Kidney (tissue), 14 donors: Measurements from ENCODE around the gene POLR3E. TPM values are rescaled to one million over a fixed set of nuclear protein-coding genes. Genes with fewer than 3 reads are reported as not detected.

Source experiments
- DNase-seq, 5 donors: peaks; one replicate each; pipeline ENCODE4 v3.0.0-alpha.2; 2013 to 2020
- FAIRE-seq: peaks from 2 replicates; lab custom pipeline; 2012; peaks lifted over from hg19 to GRCh38; lab: Jason Lieb, UNC
- H3K27ac ChIP-seq, 2 donors: one replicate each; pipeline ENCODE4 v1.7.0; 2013; ENCODE audit warnings: low read depth in 2 of 2, low read length in 2 of 2, inconsistent platforms in 1 of 2
- H3K27me3 ChIP-seq: one replicate; pipeline ENCODE4 v1.7.1; 2013; ENCODE audit warnings: low read length, inconsistent platforms; ENCODE audit not compliant: control insufficient read depth, insufficient read depth
- H3K36me3 ChIP-seq, 3 donors: one replicate each; pipeline versions ENCODE4 v1.7.0 to v1.7.1; 2013; ENCODE audit warnings: low read length in 3 of 3, control low read depth in 1 of 3, inconsistent platforms in 1 of 3; ENCODE audit not compliant: insufficient read depth in 3 of 3, control insufficient read depth in 2 of 3
- H3K4me1 ChIP-seq, 3 donors: one replicate each; pipeline versions ENCODE4 v1.7.0 to v1.7.1; 2013; ENCODE audit warnings: low read length in 3 of 3, inconsistent platforms in 1 of 3, low read depth in 1 of 3; ENCODE audit not compliant: control insufficient read depth in 2 of 3, insufficient read depth in 2 of 3
- H3K4me3 ChIP-seq, 3 donors: one replicate each; pipeline versions ENCODE4 v1.7.0 to v1.8.1; 2013; ENCODE audit warnings: low read length in 3 of 3, control low read depth in 1 of 3, inconsistent platforms in 1 of 3
- H3K9ac ChIP-seq, 3 donors: one replicate each; pipeline versions ENCODE4 v1.7.0 to v1.7.1; 2013; ENCODE audit warnings: low read length in 3 of 3, control low read depth in 1 of 3, inconsistent platforms in 1 of 3
- H3K9me3 ChIP-seq, 3 donors: one replicate each; pipeline versions ENCODE4 v1.7.0 to v1.7.1; 2013; ENCODE audit warnings: low read length in 3 of 3, control low read depth in 1 of 3, inconsistent platforms in 1 of 3; ENCODE audit not compliant: control insufficient read depth in 2 of 3, insufficient read depth in 1 of 3
- intact Hi-C: fragments of 100-400 bp; cut with DNase I; formaldehyde crosslinking; loops from one replicate; pipeline ENCODE4 v1.11.1; 2022
- polyA plus RNA-seq: library from polyadenylated mRNA; stranded (reverse); fragments of 350-450 nt; fragmentation: Illumina TruSeq; extraction: RNeasy Lipid Tissue Mini Kit (QIAGEN cat#74804); gene quantifications from one replicate; pipeline ENCODE4 v1.2.3, GENCODE V29; 2014; ENCODE audit warnings: low read depth, low replicate concordance; ENCODE audit not compliant: insufficient read depth
- total RNA-seq: library from RNA; stranded (reverse); fragmentation: NEBNext Ultra II Directional; extraction: Animal tissue kit (Norgen Biotek cat#: 25700); gene quantifications from one replicate; pipeline ENCODE4 v1.2.1, GENCODE V29; 2021
- TF ChIP-seq, protein P1 (sequence below): IDR thresholded peaks from 3 replicates; pipeline ENCODE4 v1.5.1; 2012; ENCODE audit warnings: mild to moderate bottlenecking, moderate library complexity, borderline replicate concordance; ENCODE audit not compliant: insufficient read depth; ENCODE audit errors: extremely low read depth
- donor health status: control.
- donor health status: control.
- donor health status: control.
- donor health status: control.
- donor health status: control.
- donor health status: DM: yes; HTN: yes; CAD: no.
- donor health status: Normal renal cell carcinoma (clear cell type).

The POLR3E gene
- total and polyA plus RNA-seq, 2 donors from 2014 or later = 21.3 to 41.4 TPM

DNA sequence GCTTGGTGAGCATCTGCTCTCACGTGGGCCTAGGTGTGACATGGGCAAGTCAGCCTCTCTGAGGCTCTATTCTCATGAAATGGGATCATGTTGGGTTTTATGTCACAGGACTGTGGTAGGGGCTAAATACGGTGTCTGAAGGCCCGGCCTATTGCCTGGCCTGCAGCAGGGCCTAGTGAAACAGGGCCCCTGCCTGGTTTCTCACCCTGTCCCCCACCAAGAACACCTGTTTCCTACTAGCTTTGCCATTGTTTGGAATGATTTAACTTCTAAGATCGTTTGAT is 29.1 kb downstream of the POLR3E start:
- Histone ChIP-seq H3K27ac (no peak overlapping the region), H3K4me3 (no peak overlapping the region), H3K9me3 (no peaks in the 10 kb centered on the region), H3K9ac (no peak overlapping the region), H3K4me1 (peaks cover 0 to 3% (median 0%) of the 10 kb centered on the region in 3 donors), H3K27me3 (no peaks in the 10 kb centered on the region), H3K36me3 (peaks cover 0 to 45% (median 11%) of the 10 kb centered on the region in 3 donors)
- DNase-seq (no peak), FAIRE-seq (no peak)
- intact Hi-C loops = no loop called here
- TF ChIP-seq, protein P1, sequence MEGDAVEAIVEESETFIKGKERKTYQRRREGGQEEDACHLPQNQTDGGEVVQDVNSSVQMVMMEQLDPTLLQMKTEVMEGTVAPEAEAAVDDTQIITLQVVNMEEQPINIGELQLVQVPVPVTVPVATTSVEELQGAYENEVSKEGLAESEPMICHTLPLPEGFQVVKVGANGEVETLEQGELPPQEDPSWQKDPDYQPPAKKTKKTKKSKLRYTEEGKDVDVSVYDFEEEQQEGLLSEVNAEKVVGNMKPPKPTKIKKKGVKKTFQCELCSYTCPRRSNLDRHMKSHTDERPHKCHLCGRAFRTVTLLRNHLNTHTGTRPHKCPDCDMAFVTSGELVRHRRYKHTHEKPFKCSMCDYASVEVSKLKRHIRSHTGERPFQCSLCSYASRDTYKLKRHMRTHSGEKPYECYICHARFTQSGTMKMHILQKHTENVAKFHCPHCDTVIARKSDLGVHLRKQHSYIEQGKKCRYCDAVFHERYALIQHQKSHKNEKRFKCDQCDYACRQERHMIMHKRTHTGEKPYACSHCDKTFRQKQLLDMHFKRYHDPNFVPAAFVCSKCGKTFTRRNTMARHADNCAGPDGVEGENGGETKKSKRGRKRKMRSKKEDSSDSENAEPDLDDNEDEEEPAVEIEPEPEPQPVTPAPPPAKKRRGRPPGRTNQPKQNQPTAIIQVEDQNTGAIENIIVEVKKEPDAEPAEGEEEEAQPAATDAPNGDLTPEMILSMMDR = no peak

DNA sequence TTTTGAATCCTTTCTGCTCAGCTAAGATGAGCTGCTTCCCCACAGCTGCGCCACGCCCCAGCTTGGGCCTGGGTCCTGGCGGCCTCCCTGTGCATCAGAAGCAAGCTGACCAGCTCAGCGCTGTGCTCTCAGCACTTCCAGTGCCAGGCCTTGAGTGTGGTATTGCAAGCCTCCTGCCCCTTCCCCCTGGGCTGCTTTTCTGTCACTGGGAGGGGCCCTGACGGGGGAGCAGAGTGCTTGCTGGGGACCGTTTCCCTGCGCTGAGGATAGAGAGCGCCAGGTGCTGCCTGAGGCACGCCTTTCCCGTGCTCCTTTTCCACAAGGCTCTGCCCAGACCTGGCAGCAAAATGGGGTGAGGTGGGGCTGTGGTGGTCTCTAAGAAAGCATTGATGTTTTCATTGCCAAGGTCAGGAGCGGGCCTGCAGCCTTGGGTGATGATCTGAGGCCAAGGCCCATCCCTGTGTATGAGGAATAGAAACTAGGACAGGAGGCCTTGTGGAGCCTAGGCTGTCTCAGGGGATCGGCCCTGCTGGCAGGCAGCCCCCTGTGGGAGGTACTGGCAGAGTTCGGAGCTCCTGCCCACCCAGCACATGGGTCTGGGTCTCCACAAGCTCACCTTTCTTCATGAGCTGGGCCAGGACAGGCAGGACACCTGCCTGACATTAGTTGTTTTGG is 29.7 kb downstream of the POLR3E start:
- no peaks in the 10 kb centered on the region for H3K9me3 ChIP-seq
- peaks cover 2 to 47% (median 12%) of the 10 kb centered on the region in 3 donors for H3K36me3 ChIP-seq
- no peaks in the 10 kb centered on the region for H3K4me1 ChIP-seq
- FAIRE-seq (no peak), DNase-seq (no peak)
- intact Hi-C loops = no loop called here
- no peak overlapping the region for H3K4me3 ChIP-seq
- no peak overlapping the region for H3K27ac ChIP-seq
- TF ChIP-seq, protein P1 = no peak
- H3K9ac ChIP-seq = no peak overlapping the region
- H3K27me3 ChIP-seq = no peaks in the 10 kb centered on the region

DNA sequence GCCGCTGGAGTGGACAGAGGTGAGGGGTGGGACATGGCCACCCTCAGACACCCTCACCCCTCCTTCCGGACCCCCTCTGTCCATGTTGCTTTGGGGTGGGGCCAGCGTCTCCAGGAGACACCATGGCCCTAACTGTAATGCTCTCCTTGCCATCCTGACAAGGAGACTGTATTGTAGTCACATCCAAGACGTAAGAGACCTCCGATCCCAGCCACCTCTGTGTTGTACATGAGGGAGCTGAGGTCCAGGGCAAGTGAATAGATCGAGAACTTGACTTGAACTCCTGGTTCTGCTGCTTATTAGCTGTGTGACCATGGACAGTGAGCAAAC is 30.2 kb downstream of the POLR3E start:
- DNase-seq (no peak), FAIRE-seq (no peak)
- TF ChIP-seq, protein P1 = no peak
- H3K9ac ChIP-seq = no peak overlapping the region
- no peak overlapping the region for H3K4me3 ChIP-seq
- H3K27ac ChIP-seq = no peak overlapping the region
- intact Hi-C loops = no loop called here
- no peaks in the 10 kb centered on the region for H3K4me1 ChIP-seq
- H3K36me3 ChIP-seq = peaks cover 5 to 51% (median 12%) of the 10 kb centered on the region in 3 donors
- no peaks in the 10 kb centered on the region for H3K27me3 ChIP-seq
- no peaks in the 10 kb centered on the region for H3K9me3 ChIP-seq

DNA sequence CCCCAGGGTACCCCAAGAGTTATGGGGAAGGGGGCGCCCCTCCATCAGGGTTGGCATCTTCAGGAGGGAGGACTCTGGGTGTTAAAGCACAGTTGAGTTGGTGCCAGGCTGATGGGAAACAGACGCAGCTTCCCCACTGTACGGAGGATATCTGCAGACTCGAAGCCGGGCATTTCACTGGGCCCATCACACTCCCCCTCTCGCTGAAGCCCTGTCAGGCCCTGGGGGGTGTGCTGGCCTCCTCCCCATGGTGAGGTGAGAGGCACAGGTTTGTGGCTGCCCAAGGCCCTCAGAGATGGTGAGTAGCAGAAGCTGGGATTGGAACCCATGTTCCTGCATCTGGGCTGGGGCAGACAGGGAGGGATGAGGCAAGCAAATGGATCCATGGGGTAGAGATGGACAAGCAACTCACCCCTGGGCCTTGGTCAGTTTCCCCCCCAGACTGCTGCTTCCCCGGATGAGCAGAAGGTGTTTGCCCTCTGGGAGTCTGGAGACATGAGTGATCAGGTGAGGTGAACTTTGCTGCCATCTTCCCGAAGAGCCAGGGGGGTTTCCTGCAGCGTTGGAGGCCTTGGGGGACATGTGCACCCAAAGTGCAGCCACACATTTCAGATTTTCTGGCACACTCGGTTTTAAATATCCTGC is 31.0 kb downstream of the POLR3E start:
- Histone ChIP-seq H3K4me1 (no peaks in the 10 kb centered on the region), H3K36me3 (peaks cover 5 to 52% (median 12%) of the 10 kb centered on the region in 3 donors), H3K9me3 (no peaks in the 10 kb centered on the region), H3K27me3 (no peaks in the 10 kb centered on the region), H3K9ac (no peak overlapping the region), H3K27ac (no peak overlapping the region), H3K4me3 (no peak overlapping the region)
- no peak for DNase-seq
- no peak for FAIRE-seq
- TF ChIP-seq, protein P1 = no peak
- intact Hi-C loops = no loop called here
